Kidney (tissue), 14 donors: ENCODE data around the gene CD177. TPM values are rescaled to one million over a fixed set of nuclear protein-coding genes. Genes with fewer than 3 reads are reported as not detected.
"Not testable (repeated sequence)": the region's sequence is repeated elsewhere in the genome, so short reads cannot be mapped to it uniquely, and the experiment has no call there.

Experiments used
- DNase-seq, 5 donors: peaks; one replicate each; pipeline ENCODE4 v3.0.0-alpha.2; 2013 to 2020
- FAIRE-seq: peaks from 2 replicates; lab custom pipeline; 2012; peaks lifted over from hg19 to GRCh38; lab: Jason Lieb, UNC
- H3K27ac ChIP-seq, 2 donors: one replicate each; pipeline ENCODE4 v1.7.0; 2013; ENCODE audit warnings: low read depth in 2 of 2, low read length in 2 of 2, inconsistent platforms in 1 of 2
- H3K27me3 ChIP-seq: one replicate; pipeline ENCODE4 v1.7.1; 2013; ENCODE audit warnings: low read length, inconsistent platforms; ENCODE audit not compliant: control insufficient read depth, insufficient read depth
- H3K36me3 ChIP-seq, 3 donors: one replicate each; pipeline versions ENCODE4 v1.7.0 to v1.7.1; 2013; ENCODE audit warnings: low read length in 3 of 3, control low read depth in 1 of 3, inconsistent platforms in 1 of 3; ENCODE audit not compliant: insufficient read depth in 3 of 3, control insufficient read depth in 2 of 3
- H3K4me1 ChIP-seq, 3 donors: one replicate each; pipeline versions ENCODE4 v1.7.0 to v1.7.1; 2013; ENCODE audit warnings: low read length in 3 of 3, inconsistent platforms in 1 of 3, low read depth in 1 of 3; ENCODE audit not compliant: control insufficient read depth in 2 of 3, insufficient read depth in 2 of 3
- H3K4me3 ChIP-seq, 3 donors: one replicate each; pipeline versions ENCODE4 v1.7.0 to v1.8.1; 2013; ENCODE audit warnings: low read length in 3 of 3, control low read depth in 1 of 3, inconsistent platforms in 1 of 3
- H3K9ac ChIP-seq, 3 donors: one replicate each; pipeline versions ENCODE4 v1.7.0 to v1.7.1; 2013; ENCODE audit warnings: low read length in 3 of 3, control low read depth in 1 of 3, inconsistent platforms in 1 of 3
- H3K9me3 ChIP-seq, 3 donors: one replicate each; pipeline versions ENCODE4 v1.7.0 to v1.7.1; 2013; ENCODE audit warnings: low read length in 3 of 3, control low read depth in 1 of 3, inconsistent platforms in 1 of 3; ENCODE audit not compliant: control insufficient read depth in 2 of 3, insufficient read depth in 1 of 3
- intact Hi-C: fragments of 100-400 bp; cut with DNase I; formaldehyde crosslinking; loops from one replicate; pipeline ENCODE4 v1.11.1; 2022
- polyA plus RNA-seq: library from polyadenylated mRNA; stranded (reverse); fragments of 350-450 nt; fragmentation: Illumina TruSeq; extraction: RNeasy Lipid Tissue Mini Kit (QIAGEN cat#74804); gene quantifications from one replicate; pipeline ENCODE4 v1.2.3, GENCODE V29; 2014; ENCODE audit warnings: low read depth, low replicate concordance; ENCODE audit not compliant: insufficient read depth
- total RNA-seq: library from RNA; stranded (reverse); fragmentation: NEBNext Ultra II Directional; extraction: Animal tissue kit (Norgen Biotek cat#: 25700); gene quantifications from one replicate; pipeline ENCODE4 v1.2.1, GENCODE V29; 2021
- TF ChIP-seq, protein P1 (sequence below): IDR thresholded peaks from 3 replicates; pipeline ENCODE4 v1.5.1; 2012; ENCODE audit warnings: mild to moderate bottlenecking, moderate library complexity, borderline replicate concordance; ENCODE audit not compliant: insufficient read depth; ENCODE audit errors: extremely low read depth
- donor health status: control.
- donor health status: control.
- donor health status: control.
- donor health status: control.
- donor health status: control.
- donor health status: DM: yes; HTN: yes; CAD: no.
- donor health status: Normal renal cell carcinoma (clear cell type).

CD177 gene
- total and polyA plus RNA-seq, 2 donors from 2014 or later = 0.17 to 0.66 TPM

DNA sequence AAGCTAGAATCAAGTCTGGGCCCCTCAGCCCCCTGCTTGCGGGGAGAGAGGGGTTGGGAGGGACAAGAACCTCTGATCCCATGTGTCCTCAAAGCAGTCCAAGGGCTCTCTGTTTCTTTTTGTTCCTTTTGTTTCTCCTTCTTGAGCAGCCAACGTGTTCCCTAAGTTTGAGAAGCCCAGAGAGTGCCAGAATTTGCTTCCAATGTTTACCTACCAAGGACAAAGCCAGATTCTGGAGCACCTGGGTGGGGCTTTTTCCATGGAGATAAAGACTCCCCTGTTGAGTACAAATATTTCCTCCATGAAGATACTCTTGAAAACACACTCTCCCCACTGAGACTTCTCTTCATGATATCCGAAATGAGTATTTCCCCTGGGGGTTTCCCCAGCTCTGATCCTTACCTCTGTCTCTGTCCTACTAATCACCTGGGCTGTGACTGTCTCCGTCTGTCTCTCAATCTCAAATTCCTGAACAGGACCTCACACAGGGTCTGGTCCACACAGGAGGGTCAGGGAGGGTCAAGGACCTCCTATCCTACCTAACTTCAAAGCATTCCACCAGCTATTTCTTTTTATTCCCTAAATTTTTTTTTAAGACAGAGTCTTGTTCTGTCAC is 27.4 kb downstream of the CD177 start:
- no peak overlapping the region for H3K27ac ChIP-seq
- H3K36me3 ChIP-seq = no peaks in the 10 kb centered on the region
- intact Hi-C loops = no loop called here
- H3K9ac ChIP-seq = no peak overlapping the region
- H3K9me3 ChIP-seq = no peaks in the 10 kb centered on the region
- no peak for DNase-seq
- no peak for FAIRE-seq
- no peaks in the 10 kb centered on the region for H3K27me3 ChIP-seq
- H3K4me1 ChIP-seq = no peaks in the 10 kb centered on the region
- H3K4me3 ChIP-seq = no peak overlapping the region
- TF ChIP-seq, protein P1, sequence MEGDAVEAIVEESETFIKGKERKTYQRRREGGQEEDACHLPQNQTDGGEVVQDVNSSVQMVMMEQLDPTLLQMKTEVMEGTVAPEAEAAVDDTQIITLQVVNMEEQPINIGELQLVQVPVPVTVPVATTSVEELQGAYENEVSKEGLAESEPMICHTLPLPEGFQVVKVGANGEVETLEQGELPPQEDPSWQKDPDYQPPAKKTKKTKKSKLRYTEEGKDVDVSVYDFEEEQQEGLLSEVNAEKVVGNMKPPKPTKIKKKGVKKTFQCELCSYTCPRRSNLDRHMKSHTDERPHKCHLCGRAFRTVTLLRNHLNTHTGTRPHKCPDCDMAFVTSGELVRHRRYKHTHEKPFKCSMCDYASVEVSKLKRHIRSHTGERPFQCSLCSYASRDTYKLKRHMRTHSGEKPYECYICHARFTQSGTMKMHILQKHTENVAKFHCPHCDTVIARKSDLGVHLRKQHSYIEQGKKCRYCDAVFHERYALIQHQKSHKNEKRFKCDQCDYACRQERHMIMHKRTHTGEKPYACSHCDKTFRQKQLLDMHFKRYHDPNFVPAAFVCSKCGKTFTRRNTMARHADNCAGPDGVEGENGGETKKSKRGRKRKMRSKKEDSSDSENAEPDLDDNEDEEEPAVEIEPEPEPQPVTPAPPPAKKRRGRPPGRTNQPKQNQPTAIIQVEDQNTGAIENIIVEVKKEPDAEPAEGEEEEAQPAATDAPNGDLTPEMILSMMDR = no peak

GRCh38 chr19:43382586-43383216 is 29.2 kb downstream of the CD177 start:
- H3K9ac ChIP-seq, H3K4me3 ChIP-seq, DNase-seq, intact Hi-C loops, H3K27me3 ChIP-seq, FAIRE-seq, H3K4me1 ChIP-seq, H3K36me3 ChIP-seq, H3K27ac ChIP-seq, H3K9me3 ChIP-seq: not testable (repeated sequence)

DNA sequence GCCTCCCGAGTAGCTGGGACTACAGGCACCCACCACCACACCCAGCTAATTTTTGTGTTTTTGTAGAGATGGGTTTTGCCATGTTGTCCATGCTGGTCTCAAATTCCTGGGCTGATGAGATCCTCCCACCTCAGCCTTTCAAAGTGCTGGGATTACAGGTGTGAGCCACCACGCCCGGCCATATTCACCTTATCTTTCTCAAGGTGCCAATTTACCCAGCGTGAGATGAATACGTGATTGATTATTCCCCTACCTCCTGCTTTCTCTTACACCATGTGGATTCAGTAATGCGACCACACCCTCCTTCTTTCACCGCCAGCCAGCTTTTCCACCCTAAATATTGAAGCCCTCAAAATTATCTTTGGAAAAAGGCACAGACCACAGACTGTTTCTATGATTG is 29.8 kb downstream of the CD177 start:
- intact Hi-C loops, H3K4me3 ChIP-seq, H3K27ac ChIP-seq, H3K36me3 ChIP-seq, FAIRE-seq, H3K9ac ChIP-seq, H3K4me1 ChIP-seq, H3K27me3 ChIP-seq, H3K9me3 ChIP-seq, DNase-seq: not testable (repeated sequence)

DNA sequence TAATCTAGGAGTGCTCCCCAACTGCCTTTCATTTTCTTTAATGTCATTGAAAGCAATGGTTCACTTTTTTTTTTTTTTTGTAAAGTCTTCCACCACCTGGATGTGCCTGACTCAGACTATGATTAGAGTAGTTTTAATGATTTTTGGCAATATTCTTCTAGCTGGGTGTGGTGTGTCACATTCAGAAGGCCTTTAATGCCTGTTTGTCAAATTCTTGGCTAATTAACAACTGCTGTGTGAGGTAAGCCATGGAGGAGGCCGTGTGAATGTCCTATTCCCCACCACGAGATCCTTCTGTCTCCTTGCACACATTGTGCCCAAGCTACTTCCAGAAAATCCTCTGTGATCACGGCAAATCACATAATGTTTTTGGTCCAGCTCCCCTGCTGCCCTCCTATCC is 30.3 kb downstream of the CD177 start:
- H3K9me3 ChIP-seq, intact Hi-C loops, H3K4me3 ChIP-seq, H3K4me1 ChIP-seq, DNase-seq, FAIRE-seq, H3K9ac ChIP-seq, H3K36me3 ChIP-seq, H3K27ac ChIP-seq, H3K27me3 ChIP-seq: not testable (repeated sequence)

DNA sequence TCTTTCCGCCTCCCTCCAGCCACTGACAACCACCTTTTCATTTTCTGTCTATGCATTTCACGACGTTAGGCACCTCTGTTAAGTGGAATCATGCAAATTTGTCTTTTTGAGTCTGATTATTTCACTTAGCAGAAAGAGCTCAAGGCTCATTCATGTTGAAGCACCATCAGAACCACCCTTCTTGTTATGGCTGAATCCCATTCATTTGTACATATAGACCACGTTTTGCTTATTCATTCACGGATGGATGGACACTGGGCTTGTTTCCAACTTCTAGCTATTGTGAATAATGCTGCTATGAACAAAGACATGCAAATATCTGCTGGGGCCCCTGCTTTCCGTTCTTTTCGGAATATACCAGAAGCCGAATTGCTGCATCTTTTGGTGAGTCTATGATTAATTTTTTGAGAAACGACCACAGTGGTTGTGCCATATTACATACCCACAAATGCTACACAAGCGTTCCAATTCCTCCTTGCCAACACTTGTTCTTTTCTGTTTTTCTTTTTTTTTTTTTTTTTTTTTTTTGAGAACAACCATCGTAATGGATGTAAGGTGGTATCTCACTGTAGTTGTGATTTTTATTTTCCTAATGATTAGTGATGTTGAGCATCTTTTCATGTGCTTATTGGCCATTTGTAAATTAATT is 37.5 kb downstream of the CD177 start:
- H3K4me1 ChIP-seq, intact Hi-C loops, H3K27me3 ChIP-seq, H3K36me3 ChIP-seq, H3K27ac ChIP-seq, FAIRE-seq, H3K4me3 ChIP-seq, H3K9me3 ChIP-seq, H3K9ac ChIP-seq: not testable (repeated sequence)
- peak in 2 of 5 donors; percentile 6 to 13 for DNase-seq

DNA sequence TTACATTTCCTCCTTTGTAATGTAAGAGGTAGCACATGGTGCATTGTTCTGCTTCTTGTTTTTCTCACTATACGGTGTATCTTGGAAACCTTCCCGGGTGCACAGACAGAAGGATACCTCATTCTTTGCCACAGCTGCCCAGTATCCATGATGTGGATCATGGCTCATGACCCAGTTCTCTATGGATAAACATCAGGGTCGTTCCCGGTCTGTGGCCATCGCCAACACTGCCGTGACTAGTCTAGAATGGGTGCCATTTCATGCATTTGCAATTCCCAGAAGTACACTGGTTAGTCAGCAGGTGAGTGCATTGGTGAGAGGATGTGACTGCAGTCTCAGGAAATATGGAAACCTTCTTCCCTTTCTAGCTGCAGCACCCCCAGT is 38.1 kb downstream of the CD177 start:
- intact Hi-C loops, FAIRE-seq, DNase-seq, H3K9me3 ChIP-seq, H3K27me3 ChIP-seq, H3K27ac ChIP-seq, H3K4me1 ChIP-seq, H3K36me3 ChIP-seq, H3K4me3 ChIP-seq, H3K9ac ChIP-seq: not testable (repeated sequence)

GRCh38 chr19:43393501-43393900 is 40.0 kb downstream of the CD177 start:
- H3K4me1 ChIP-seq, FAIRE-seq, H3K27me3 ChIP-seq, H3K4me3 ChIP-seq, DNase-seq, H3K9ac ChIP-seq, intact Hi-C loops, H3K27ac ChIP-seq, H3K9me3 ChIP-seq, H3K36me3 ChIP-seq: not testable (repeated sequence)
